Smooth muscle cell (in vitro differentiated cells): ENCODE results near the gene PPP6R1. TPM values are rescaled to one million over a fixed set of nuclear protein-coding genes. Genes with fewer than 3 reads are reported as not detected.

ENCODE experiments used
- DNase-seq: peaks from one replicate; lab custom pipeline; 2025; ENCODE audit not compliant: unreplicated experiment; lab: John Stamatoyannopoulos, UW
- H2AFZ ChIP-seq: fragments of 200-600 bp; sonication (generic); 2 replicates; pipeline ENCODE4 v1.6.0; 2016; ENCODE audit warnings: antibody characterized with exemption, low read depth, mild to moderate bottlenecking
- H3F3A ChIP-seq: fragments of 200-600 bp; sonication (generic); 2 replicates; pipeline ENCODE4 v1.6.0; 2017; ENCODE audit warnings: antibody characterized with exemption, low read depth
- H3K27ac ChIP-seq: fragments of 200-600 bp; sonication (generic); 2 replicates; pipeline ENCODE4 v1.5.1; 2016; ENCODE audit warnings: low read depth, mild to moderate bottlenecking
- H3K27me3 ChIP-seq: fragments of 200-600 bp; sonication (generic); 2 replicates; pipeline ENCODE4 v1.6.1; 2016; ENCODE audit warnings: low read depth, mild to moderate bottlenecking
- H3K36me3 ChIP-seq: fragments of 200-600 bp; sonication (generic); 2 replicates; pipeline ENCODE4 v1.5.1; 2016; ENCODE audit warnings: low read depth
- H3K4me1 ChIP-seq: fragments of 200-600 bp; sonication (generic); 2 replicates; pipeline ENCODE4 v1.5.1; 2016; ENCODE audit warnings: low read depth
- H3K4me2 ChIP-seq: fragments of 200-600 bp; sonication (generic); 2 replicates; pipeline ENCODE4 v1.6.0; 2016; ENCODE audit warnings: mild to moderate bottlenecking
- H3K4me3 ChIP-seq: fragments of 200-600 bp; sonication (generic); 2 replicates; pipeline ENCODE4 v1.5.1; 2016; ENCODE audit warnings: mild to moderate bottlenecking
- H3K79me2 ChIP-seq: fragments of 200-600 bp; sonication (generic); 2 replicates; pipeline ENCODE4 v1.6.0; 2016; ENCODE audit warnings: low read depth, mild to moderate bottlenecking
- H3K9ac ChIP-seq: fragments of 200-600 bp; sonication (generic); 2 replicates; pipeline ENCODE4 v1.6.0; 2016; ENCODE audit warnings: low read depth
- H3K9me3 ChIP-seq: fragments of 200-600 bp; sonication (generic); replicated peaks from 2 replicates; pipeline ENCODE4 v1.5.1; 2016; ENCODE audit warnings: low read depth
- H4K20me1 ChIP-seq: fragments of 200-600 bp; sonication (generic); 2 replicates; pipeline ENCODE4 v1.6.0; 2016; ENCODE audit warnings: low read depth
- WGBS: methylation state at CpG from one replicate; pipeline ENCODE4 v1.1.7; 2016; ENCODE audit warnings: low lambda C conversion rate; 5-methylcytosine and 5-hydroxymethylcytosine counted together
- polyA plus RNA-seq: library from polyadenylated mRNA; unstranded; fragments of >200 nt; fragmentation: Nextera tagmentation; extraction: Ambion mirVana; gene quantifications from 2 replicates; pipeline ENCODE4 v1.2.1, GENCODE V29; 2016
- total RNA-seq: library from RNA; depleted of rRNA; stranded (reverse); fragments of >200 nt; gene quantifications from 2 replicates; pipeline ENCODE4 v1.2.3, GENCODE V29; 2014
- TF ChIP-seq, protein P1 (sequence below): fragments of 200-600 bp; sonication (generic); IDR thresholded peaks from 2 replicates; pipeline ENCODE4 v1.5.1; 2017; ENCODE audit warnings: borderline replicate concordance, mild to moderate bottlenecking, antibody characterized with exemption; ENCODE audit not compliant: insufficient read depth, poor library complexity, severe bottlenecking

PPP6R1 gene
- total and polyA plus RNA-seq, 2 experiments from 2014 or later = 31.1 to 58.0 TPM

DNA sequence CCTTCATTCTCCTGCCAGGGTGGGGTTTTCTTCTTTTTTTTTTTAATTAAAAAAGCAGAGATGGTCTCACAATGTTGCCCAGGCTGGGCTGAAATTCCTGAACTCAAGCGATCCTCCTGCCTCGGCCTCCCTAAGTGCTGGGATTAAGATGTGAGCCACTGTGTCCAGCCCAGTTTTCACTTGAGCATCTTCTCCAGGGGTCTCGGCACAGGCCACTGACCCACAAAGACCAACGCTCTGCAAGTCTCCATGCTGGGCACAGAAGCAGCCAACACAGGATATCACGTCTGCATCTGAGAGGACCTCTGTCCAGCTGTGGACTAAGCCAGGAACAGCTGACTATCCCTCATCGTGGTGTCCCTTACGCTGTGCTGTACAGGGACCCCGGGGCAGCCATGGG, 20.8 kb downstream of the PPP6R1 start:
- TF ChIP-seq, protein P1, sequence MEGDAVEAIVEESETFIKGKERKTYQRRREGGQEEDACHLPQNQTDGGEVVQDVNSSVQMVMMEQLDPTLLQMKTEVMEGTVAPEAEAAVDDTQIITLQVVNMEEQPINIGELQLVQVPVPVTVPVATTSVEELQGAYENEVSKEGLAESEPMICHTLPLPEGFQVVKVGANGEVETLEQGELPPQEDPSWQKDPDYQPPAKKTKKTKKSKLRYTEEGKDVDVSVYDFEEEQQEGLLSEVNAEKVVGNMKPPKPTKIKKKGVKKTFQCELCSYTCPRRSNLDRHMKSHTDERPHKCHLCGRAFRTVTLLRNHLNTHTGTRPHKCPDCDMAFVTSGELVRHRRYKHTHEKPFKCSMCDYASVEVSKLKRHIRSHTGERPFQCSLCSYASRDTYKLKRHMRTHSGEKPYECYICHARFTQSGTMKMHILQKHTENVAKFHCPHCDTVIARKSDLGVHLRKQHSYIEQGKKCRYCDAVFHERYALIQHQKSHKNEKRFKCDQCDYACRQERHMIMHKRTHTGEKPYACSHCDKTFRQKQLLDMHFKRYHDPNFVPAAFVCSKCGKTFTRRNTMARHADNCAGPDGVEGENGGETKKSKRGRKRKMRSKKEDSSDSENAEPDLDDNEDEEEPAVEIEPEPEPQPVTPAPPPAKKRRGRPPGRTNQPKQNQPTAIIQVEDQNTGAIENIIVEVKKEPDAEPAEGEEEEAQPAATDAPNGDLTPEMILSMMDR = no peak
- H3K4me3 ChIP-seq = no peak overlapping the region
- H3K4me1 ChIP-seq = no peaks in the 10 kb centered on the region
- peaks cover 27% of the 10 kb centered on the region for H4K20me1 ChIP-seq
- WGBS = 97% methylated on average over 8 of the region's 8 CpGs
- no peak overlapping the region for H2AFZ ChIP-seq
- no peak overlapping the region for H3K27ac ChIP-seq
- H3K9me3 ChIP-seq = no peaks in the 10 kb centered on the region
- no peaks in the 10 kb centered on the region for H3K79me2 ChIP-seq
- no peak overlapping the region for H3K9ac ChIP-seq
- DNase-seq = no peak
- no peaks in the 10 kb centered on the region for H3K36me3 ChIP-seq
- H3K27me3 ChIP-seq = no peaks in the 10 kb centered on the region
- no peaks in the 10 kb centered on the region for H3F3A ChIP-seq
- no peak overlapping the region for H3K4me2 ChIP-seq

DNA sequence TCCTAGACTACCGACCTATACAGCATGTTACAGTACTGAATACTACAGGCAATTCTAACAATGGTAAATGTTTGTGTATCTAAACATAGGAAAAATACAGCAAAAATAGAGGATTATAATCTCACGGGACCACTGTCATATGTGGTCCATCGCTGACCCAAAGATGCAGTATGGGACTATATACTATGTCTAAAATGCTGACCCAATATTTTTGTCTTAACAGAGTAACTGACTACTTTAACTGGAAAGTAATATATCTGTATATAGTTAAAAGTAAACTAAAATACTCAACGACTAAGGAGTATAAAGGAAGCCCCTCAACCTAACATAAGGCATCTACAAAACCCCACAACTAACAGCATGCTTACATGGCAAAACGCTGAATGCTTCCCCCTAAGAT, 25.8 kb downstream of the PPP6R1 start:
- WGBS = 95% methylated on average over 5 of the region's 5 CpGs
- TF ChIP-seq, protein P1 = no peak
- no peaks in the 10 kb centered on the region for H3F3A ChIP-seq
- H3K4me1 ChIP-seq = no peaks in the 10 kb centered on the region
- H2AFZ ChIP-seq = no peak overlapping the region
- peaks cover 38% of the 10 kb centered on the region for H4K20me1 ChIP-seq
- H3K79me2 ChIP-seq = no peaks in the 10 kb centered on the region
- H3K36me3 ChIP-seq = no peaks in the 10 kb centered on the region
- DNase-seq = no peak
- no peak overlapping the region for H3K27ac ChIP-seq
- no peaks in the 10 kb centered on the region for H3K9me3 ChIP-seq
- no peak overlapping the region for H3K9ac ChIP-seq
- no peak overlapping the region for H3K4me2 ChIP-seq
- no peaks in the 10 kb centered on the region for H3K27me3 ChIP-seq
- no peak overlapping the region for H3K4me3 ChIP-seq

GRCh38 chr19:55232286-55232602, 26.6 kb downstream of the PPP6R1 start:
- WGBS = 90% methylated on average over 12 of the region's 12 CpGs
- Histone ChIP-seq H3F3A (no peaks in the 10 kb centered on the region), H3K4me1 (no peaks in the 10 kb centered on the region), H2AFZ (no peak overlapping the region), H3K36me3 (no peaks in the 10 kb centered on the region), H4K20me1 (peaks cover 39% of the 10 kb centered on the region), H3K27me3 (no peaks in the 10 kb centered on the region), H3K27ac (no peak overlapping the region), H3K4me2 (no peak overlapping the region), H3K79me2 (no peaks in the 10 kb centered on the region), H3K4me3 (no peak overlapping the region), H3K9me3 (no peaks in the 10 kb centered on the region), H3K9ac (no peak overlapping the region)
- DNase-seq = no peak
- TF ChIP-seq, protein P1 = no peak

DNA sequence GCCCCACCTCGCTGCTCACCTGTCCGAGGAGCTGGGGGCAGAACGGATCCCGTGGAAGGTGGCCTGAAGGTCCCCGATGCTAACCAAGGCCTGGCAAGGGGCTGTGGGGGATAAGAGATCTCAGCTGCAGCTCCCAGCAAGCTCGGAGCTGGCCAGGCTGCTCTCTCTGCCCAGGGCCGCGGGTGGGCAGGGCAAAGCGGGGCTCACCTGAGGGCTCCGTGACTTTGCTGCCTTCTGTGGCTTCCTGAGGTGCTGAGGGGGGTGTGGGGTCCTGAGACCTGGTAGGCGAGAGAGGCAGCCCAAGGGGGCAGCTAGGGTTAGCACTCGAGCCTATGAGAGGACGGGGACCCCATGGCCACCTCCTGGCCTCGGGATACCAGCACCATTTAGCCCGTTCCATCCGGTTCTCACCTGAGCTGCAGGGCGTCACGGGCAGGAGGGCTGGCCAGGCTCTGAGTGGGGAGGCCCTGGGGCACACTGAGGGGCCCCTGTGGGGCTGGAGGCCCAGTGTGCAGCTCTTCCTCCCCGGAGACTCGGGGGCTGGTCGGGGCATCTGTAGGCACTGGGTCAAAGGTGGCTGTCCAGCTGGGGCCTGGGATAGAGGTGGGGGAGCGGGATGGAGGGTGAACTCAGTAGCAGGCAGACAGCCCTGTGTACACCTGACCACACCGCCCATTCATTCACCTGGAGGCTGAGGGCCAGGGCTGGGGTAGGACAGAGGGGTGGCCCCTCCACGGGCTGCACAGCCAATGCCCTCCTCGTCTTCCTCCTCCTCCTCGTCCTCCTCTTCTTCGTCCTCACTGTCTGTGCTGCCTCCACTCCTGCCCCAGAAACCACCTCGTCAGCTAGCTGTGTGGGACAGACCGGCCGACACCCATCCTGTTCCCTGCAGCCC, 27.2 kb downstream of the PPP6R1 start:
- WGBS = 98% methylated on average over 30 of the region's 30 CpGs
- no peaks in the 10 kb centered on the region for H3K79me2 ChIP-seq
- no peaks in the 10 kb centered on the region for H3F3A ChIP-seq
- H4K20me1 ChIP-seq = peaks cover 41% of the 10 kb centered on the region
- no peak overlapping the region for H3K9ac ChIP-seq
- H3K4me1 ChIP-seq = no peaks in the 10 kb centered on the region
- no peak overlapping the region for H3K4me2 ChIP-seq
- H3K27me3 ChIP-seq = no peaks in the 10 kb centered on the region
- H3K27ac ChIP-seq = no peak overlapping the region
- no peak for DNase-seq
- TF ChIP-seq, protein P1 = no peak
- no peak overlapping the region for H3K4me3 ChIP-seq
- no peak overlapping the region for H2AFZ ChIP-seq
- H3K36me3 ChIP-seq = no peaks in the 10 kb centered on the region
- H3K9me3 ChIP-seq = no peaks in the 10 kb centered on the region
